Stimulated activated CD8-positive, alpha-beta memory T cell treated with anti-CD3 and anti-CD28 coated beads, Interleukin-12 subunit alpha, Interleukin-12 subunit beta, amount 100 ng/mL, for 24 hours (primary cell): ENCODE measurements around the gene POLR1B.
"Not testable (repeated sequence)": the region's sequence is repeated elsewhere in the genome, so short reads cannot be mapped to it uniquely, and the experiment has no call there.

Experiments used
- DNase-seq: peaks from one replicate; pipeline ENCODE4 v3.0.0-alpha.2; 2020; ENCODE audit errors: extremely low read depth

The POLR1B gene

DNA sequence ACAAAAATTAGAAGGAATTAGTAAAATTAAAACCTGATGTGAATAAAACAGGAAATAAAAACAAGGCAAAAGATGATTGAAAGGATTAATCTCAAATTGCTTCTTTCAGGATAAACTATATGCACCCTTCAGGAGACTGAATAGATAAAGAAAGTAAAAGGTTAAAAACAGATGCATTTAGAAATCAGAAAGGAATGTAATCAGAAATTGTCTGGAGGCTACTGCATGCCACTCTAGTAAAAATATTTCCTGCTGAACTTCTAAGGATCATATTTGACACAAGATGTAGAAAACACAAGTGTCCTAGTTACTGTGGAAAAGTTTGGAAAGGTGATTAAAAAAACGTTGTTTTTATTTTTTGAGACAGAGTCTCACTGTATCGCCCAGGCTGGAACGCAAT lies 58.4 kb downstream of the POLR1B start:
- no peak for DNase-seq

DNA sequence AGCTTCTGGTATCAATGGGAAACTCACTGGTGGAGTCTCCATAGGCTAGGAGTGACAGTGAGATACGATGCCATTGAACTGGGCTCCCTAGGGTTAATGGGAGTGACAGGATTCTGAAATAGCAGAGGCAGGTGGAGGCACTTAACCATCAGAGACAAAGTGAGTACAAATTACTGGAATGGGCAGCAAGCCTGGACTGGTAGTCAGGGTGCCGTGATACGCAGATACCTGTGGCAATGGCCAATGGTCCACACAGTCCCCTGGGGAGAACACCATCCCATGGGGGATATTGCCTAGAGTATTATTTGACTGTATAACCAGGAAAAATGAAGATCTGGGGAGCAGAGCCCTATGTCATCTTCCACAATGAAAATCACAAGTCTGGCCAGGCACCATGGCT lies 59.5 kb downstream of the POLR1B start:
- DNase-seq, result no peak

DNA sequence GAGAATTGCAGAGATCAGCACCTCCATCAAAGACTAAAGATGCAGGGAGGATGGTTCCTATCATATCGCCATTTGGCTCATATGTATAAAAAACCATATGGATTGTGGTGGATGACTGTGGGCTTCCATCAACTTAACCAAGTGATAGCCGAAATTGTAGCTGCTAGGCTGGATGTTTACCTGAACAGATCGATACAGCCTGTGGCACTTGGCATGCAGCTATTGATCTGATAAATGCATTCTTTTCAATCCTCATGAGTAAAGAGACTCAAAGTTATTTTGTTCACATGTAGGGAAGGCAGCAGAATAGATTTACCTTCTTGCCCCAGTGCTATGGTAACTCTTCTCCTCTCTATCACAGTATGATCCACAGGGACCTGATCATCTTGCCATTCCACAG lies 60.7 kb downstream of the POLR1B start:
- DNase-seq, result no peak

DNA sequence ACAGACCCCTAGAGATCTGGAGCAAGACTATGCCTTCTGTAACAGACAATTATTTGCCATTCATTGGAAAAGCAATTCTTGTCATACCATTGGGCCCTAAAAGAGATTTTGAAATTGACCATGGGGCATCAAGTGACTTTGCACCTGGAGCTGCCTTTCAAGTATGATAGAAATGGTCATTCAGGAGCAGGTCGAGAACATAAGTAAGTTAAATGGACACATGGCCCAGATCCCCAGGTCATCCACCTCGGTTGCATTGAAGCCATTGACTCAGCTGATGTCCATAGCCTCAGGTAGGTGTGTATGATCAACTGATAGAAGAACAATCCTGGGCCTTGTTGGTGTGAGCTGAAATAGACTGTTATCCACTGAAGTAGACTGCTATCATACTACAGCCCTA lies 61.5 kb downstream of the POLR1B start:
- DNase-seq, result no peak

DNA sequence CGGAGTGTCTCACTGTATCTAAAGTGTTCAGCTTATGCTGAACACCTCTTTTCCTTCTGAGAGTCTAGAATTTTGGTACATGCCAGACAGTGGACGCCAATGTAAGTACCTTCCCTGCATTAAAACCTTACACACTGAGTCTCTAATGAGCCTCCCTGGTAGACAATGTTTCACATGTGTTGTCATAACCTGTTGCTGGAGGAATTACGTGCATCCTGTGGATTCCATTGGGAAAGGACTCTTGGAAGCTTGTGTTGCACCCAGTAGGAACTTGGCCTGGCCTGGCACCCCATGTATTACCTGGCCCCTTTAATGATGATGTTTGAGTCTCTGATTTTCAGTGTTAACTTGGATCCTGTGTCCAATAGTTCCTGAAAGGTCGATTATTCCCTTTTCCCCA lies 62.7 kb downstream of the POLR1B start:
- no peak for DNase-seq

DNA sequence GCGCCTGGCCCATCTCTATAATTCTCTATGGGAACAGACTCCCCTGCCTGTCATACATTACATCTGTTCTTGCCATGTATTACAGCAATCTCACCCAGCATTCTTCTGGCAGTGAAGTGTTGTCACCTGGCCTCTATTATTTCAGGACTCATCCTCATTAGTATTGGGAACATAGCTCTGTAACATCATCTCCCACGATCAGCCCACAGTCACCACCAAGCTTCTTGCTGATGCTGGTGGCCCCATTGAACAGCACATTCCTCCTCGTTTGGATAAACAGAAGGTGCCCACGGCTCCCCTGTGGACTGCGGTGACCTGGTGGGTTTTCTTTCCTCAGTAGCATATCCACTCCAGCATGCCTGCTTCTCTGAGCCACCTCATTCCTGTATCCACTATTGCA lies 63.7 kb downstream of the POLR1B start:
- no peak for DNase-seq

DNA sequence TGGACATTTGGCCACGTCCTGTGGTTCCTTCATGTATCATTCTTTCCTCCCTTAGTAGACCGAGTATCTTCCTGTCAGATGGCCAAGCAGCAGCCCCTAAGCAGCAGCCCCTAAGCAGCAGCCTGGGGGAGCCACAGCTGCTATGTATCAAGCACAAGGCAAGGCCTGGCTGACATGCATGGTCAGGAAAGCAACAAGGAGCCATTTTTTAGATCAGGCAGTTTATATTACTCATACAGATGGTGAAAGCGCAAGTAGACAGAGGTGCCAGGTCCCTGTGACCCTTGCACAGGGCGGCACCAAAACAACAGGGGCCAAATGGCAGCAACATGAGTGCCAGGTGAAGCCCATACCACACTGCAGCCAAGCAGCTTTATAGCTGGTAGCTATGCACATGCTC lies 64.3 kb downstream of the POLR1B start:
- DNase-seq, result no peak

DNA sequence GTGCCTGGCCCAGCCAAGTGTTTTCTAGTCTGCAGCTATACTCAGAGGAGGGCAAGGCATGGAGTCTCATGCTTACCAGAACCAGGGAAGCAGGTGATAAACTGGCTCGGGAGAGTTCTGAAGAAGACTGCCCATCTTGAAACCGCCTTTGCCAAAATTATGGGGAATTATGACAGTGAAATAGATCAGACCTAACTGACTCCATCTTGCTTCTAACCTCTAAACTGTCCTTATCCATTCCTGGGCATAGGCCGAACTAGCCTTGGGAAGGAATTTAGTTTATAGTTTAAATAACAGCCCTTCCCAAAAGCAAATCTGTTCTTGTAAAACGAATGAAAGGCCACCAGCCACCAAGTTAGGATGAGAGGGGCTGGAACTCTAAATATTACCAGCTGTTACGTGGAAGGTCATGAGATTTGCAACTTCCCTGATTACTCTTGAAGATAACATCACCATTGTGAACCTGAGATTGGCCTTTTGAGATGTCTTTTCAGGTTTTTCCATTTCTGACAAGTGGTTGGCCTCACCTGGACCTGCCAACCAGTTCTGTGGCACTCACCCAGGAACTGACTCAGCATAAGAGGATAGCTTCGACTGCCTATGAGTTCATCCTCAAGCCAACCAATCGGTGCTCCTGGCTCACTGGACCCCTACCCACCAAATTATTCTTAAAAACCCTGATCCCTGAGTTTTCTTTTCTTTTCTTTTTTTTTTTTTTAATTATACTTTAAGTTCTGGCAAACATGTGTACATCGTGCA lies 65.6 kb downstream of the POLR1B start:
- no peak for DNase-seq

DNA sequence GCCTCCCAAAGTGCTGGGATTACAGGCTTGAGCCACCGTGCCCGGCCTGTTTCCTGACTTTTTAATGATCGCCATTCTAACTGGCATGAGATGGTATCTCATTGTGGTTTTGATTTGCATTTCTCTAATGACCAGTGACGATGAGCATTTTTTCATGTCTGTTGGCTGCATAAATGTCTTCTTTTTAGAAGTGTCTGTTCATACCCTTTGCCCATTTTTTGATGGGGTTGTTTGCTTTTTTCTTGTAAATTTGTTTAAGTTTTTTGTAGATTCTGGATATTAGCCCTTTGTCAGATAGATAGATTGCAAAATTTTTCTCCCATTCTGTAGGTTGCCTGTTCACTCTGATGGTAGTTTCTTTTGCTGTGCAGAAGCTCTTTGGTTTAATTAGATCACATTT lies 67.1 kb downstream of the POLR1B start:
- DNase-seq, result not testable (repeated sequence)

DNA sequence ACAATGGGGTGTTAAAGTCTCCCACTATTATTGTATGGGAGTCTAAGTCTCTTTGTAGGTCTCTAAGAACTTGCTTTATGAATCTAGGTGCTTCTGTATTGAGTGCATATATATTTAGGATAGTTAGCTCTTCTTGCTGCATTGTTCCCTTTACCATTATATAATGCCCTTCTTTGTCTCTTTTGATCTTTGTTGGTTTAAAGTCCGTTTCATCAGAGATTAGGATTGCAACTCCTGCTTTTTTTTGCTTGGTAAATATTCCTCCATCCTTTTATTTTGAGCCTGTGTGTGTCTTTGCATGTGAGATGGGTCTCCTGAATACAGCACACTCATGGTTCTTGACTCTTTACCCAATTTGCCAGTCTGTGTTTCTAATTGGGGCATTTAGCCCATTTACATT lies 70.0 kb downstream of the POLR1B start:
- not testable (repeated sequence) for DNase-seq

DNA sequence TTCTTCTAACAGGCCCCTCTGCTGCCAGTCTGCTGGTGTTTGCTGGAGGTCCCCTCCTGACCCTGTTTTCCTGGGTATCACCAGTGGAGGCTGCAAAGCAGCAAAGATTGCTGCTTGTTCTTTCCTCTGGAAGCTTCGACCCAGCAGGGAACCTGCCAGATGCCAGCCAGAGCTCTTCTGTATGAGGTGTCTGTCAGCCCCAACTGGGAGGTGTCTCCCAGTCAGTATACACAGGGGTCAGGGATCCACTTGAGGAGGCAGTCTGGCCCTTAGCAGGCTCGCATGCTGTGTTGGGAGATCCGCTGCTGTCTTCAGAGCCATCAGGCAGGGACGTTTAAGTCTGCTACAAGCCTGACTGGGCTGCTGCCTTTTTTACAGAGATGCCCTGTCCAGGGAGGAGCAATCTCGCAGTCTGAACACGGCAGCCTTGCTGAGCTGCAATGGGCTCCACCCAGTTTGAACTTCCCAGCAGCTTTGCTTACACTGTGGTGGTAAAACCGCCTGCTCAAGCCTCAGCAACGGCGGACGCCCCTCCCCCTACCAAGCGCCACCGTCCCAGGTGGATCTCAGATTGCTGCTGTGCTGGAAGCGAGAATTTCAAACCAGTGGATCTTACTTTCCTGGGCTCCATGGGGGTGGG lies 72.1 kb downstream of the POLR1B start:
- DNase-seq, result no peak

DNA sequence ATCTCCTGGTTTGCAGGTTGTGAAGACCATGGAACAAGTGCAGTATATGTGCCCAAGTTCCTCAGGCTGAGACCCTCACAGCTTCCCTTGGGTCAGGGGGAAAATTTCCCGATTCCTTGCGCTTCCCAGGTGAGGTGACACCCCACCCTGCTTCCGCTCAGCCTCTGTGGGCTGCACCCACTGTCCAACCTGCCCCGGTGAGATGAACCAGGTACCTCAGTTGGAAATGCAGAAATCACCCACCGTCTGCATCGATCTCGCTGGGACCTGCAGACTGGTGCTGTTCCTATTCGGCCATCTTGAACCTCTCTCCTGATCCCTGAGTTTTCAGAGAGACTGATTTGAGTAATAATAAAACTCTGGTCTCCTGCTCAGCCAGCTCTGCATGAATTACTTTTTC lies 72.8 kb downstream of the POLR1B start:
- no peak for DNase-seq

DNA sequence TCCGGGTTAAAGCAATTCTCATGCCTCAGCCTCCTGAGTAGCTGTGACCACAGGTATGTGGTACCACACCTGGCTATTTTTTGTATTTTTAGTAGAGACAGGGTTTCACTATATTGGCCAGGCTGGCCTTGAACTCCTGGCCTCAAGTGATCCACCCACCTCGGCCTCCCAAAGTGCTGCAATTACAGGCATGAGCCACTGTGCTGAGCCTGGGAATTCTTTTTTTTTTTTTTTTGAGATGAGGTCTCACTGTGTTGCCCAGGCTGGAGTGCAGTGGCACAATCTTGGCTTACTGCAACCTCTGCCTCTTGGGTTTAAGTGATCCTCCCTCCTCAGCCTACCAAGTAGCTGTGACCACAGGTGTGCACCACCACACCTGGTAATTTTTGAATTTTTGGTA lies 73.5 kb downstream of the POLR1B start:
- not testable (repeated sequence) for DNase-seq

DNA sequence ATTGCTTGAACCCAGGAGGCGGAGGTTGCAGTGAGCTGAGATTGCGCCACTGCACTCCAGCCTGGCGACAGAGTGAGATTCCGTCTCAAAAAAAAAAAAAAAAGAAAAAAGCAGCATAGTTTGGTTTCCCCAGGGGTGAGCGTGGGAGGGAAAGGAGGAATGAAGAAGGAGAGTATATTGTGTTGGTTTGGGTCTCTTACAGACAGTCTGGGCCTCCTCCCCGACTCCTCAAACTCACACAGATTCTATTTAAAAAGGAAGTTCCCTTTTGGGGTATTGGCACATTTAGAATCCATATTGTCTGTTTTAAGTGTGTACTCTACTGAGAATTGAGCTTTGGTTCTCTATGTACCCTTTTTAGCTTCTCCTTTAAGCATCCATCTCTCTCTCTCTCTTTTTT lies 76.1 kb downstream of the POLR1B start:
- no peak for DNase-seq

DNA sequence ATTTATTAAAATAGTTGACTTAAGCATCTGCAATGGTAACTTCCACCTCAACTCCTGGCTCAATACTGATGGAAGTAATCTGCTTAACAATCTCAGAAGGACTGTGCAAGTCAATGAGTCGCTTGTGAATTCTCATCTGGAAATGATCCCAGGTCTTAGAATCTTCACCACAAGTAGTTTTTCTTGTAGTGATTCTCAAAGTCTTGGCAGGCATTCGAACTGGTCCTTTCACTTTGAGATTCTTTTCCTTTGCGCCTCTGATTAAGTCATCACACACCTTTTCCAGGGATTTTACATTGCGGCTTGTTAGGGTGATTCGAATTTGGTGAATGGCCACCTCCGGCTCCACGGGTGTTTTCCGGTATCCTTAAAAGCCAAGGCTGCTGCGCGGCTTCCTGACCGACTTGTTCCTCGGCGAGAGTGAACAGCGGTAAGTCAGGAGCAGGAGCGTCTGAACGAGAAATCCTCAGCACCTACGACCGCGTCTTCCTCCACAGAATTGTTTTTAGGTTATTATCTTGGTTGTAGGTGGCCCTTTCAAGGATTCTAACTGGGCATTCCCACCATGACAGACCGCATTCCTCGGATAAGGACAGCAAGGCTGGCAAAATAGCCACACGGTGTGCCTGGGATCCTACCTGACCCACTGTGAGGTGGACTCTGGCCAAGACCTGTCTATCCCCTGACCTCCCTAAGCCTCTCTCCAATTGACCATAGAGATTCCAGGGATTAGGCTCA lies 79.7 kb downstream of the POLR1B start:
- no peak for DNase-seq

DNA sequence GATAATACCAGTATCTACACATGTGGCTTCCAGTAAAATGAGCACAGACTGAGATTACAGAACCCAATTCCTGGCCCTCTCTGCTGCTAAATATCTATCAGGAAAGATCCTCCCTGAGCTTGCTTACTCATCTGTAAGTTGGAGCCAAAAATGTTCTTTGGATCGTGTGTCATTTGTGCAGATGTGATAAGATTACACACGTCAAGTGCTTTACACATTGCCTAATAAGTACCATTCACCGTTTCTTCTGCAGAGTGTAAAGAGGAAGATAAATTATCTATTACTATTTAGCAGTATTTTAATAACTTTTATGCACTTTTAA lies 80.2 kb downstream of the POLR1B start:
- DNase-seq, result no peak

DNA sequence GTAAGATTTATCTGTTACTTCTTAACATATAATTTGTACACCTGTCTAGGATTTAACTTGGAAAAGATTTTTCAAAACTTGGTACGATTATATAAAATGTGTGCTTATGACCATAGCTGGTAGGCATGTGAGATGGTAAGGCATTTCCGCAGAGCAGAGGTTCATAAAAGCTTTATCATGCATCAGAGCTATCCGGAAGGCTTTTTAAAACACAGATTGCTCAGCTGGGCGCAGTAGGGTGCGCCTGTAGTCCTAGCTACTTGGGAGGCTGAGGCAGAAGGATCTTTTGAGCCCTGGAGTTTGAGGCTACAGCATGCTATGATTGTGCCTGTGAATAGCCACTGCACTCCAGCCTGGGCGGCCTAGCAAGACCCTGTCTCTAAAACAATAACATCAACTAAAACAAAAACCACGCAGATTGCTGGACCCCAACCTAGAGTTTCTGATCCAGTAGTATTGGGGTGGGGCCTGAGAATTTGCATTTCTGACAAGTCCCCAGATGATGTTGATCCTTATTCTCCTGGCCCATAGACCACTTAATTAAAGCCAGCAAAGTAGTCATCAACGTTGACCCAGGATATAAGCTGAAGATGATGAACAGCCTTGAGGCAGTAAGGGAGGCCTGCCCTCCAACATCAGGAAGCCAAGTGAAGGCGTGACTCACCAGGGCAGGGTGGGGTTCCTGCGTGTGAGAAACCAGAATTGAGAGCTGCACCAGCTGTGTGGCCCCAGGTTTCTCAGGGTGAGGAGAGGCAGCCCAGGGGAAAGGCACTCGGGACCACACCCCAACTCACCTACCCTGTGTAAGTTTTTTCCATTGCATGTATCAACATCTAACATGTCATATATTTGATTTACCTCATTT lies 81.9 kb downstream of the POLR1B start:
- peak; percentile 41 for DNase-seq

DNA sequence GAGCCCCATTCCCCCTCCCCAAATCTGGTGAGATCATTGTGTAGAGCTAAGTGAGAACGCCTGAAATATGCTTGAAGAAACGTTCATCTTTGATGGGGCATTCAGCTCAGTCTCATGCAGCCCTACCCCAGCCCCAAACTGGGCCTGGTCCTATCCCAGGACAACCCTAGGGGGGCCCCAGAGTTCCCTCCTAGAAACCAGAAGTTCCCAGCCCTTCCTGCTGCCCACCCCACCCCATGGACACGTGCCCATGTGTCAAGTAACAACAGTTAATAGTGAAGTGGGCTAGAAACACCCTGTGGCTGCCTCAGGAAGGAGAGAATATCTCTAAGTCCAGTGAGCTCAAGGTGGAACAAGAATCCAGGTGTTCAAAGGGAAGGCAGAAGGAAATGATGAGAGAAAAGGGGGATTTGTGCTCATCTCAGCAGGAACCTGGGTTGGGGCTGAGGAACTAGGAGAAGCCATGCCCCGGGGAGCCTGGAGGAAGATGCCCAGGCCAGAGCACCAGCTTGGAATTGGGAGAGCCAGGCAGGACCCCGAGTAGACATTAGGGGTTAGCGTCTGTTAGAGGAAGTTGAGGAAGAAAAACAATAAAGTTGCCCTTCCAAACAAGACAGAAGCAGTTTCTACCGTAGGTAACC lies 83.3 kb downstream of the POLR1B start:
- no peak for DNase-seq

DNA sequence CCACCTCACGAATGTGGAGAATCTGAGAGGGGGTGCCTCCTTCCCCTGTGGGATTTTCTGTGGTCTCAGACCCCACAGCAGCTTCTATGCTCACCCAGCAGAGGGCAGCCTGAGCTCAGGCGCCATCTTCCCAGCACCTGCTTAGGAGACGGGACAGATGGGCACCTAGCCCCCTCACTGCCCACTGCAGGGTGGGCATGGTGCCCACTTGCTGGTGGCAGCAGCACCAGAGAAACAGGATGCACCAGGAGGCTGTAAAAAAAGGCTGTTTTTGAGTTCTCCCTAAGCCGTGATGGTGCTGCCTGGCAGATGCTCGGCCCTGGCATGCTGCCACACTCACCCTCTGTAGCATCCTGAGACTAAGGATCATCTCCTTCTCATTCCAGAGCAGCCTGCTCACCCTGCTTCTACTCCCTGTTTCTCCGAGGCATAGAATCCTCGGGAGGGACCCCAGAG lies 84.4 kb downstream of the POLR1B start:
- DNase-seq, result no peak
